DND-41 (cell line): ENCODE data around the gene CRYBG1.

Experiments used
- ATAC-seq: fragments of 200-7000 bp; cut with Tn5 transposase; 3 replicates; pipeline ENCODE4 v1.9.1; 2021; ENCODE audit warnings: low read depth; ENCODE audit not compliant: insufficient read depth
- DNase-seq: peaks from one replicate; pipeline ENCODE4 v3.0.0-alpha.2; 2020
- H2AFZ ChIP-seq: 2 replicates; pipeline ENCODE4 v1.6.0; 2012; ENCODE audit warnings: low read depth, low read length
- H3K27ac ChIP-seq: 2 replicates; pipeline ENCODE4 v1.5.1; 2012; ENCODE audit warnings: low read length, inconsistent platforms
- H3K27me3 ChIP-seq: fragments of 200-600 bp; sonication (generic); 2 replicates; pipeline ENCODE4 v1.6.0; 2012; ENCODE audit warnings: low read length, mild to moderate bottlenecking, inconsistent platforms; ENCODE audit not compliant: insufficient read depth, poor library complexity
- H3K36me3 ChIP-seq: 2 replicates; pipeline ENCODE4 v1.5.1; 2012; ENCODE audit warnings: low read length, inconsistent platforms; ENCODE audit not compliant: insufficient read depth
- H3K4me1 ChIP-seq: 2 replicates; pipeline ENCODE4 v1.5.1; 2012; ENCODE audit warnings: mild to moderate bottlenecking, low read length; ENCODE audit not compliant: insufficient read depth
- H3K4me2 ChIP-seq: 2 replicates; pipeline ENCODE4 v1.6.0; 2012; ENCODE audit warnings: mild to moderate bottlenecking, moderate library complexity, low read length, inconsistent platforms; ENCODE audit not compliant: insufficient read depth
- H3K4me3 ChIP-seq, 2 experiments: fragments of 200-600 bp in 1 of 2; shearing (Covaris generic) in 1 of 2; 2 replicates each; pipeline ENCODE4 v1.5.1; 2012 to 2016; ENCODE audit warnings: inconsistent platforms in 2 of 2, low read length in 2 of 2, mild to moderate bottlenecking in 2 of 2, low read depth in 1 of 2, moderate library complexity in 1 of 2
- H3K79me2 ChIP-seq: 2 replicates; pipeline ENCODE4 v1.6.0; 2012; ENCODE audit warnings: low read length, inconsistent platforms; ENCODE audit not compliant: insufficient read depth
- H3K9ac ChIP-seq: 2 replicates; pipeline ENCODE4 v1.6.0; 2012; ENCODE audit warnings: low read depth, mild to moderate bottlenecking, inconsistent platforms, low read length, moderate library complexity
- H3K9me3 ChIP-seq: 2 replicates; pipeline ENCODE4 v1.5.1; 2012; ENCODE audit warnings: low read length, moderate library complexity, mild to moderate bottlenecking, inconsistent platforms; ENCODE audit not compliant: insufficient read depth, severe bottlenecking
- H4K20me1 ChIP-seq: 2 replicates; pipeline ENCODE4 v1.6.0; 2012; ENCODE audit warnings: low read length; ENCODE audit not compliant: insufficient read depth
- EZH2 ChIP-seq: IDR thresholded peaks from 3 replicates; pipeline ENCODE4 v1.6.1; 2012; ENCODE audit warnings: borderline replicate concordance, low read depth, mild to moderate bottlenecking, moderate library complexity, low read length, inconsistent platforms; ENCODE audit not compliant: severe bottlenecking
- TF ChIP-seq, protein P1 (sequence below): IDR thresholded peaks from 2 replicates; pipeline ENCODE4 v1.5.1; 2012; ENCODE audit warnings: borderline replicate concordance, low read length, moderate library complexity, mild to moderate bottlenecking; ENCODE audit not compliant: poor library complexity, severe bottlenecking; ENCODE audit errors: extremely low read depth

The CRYBG1 gene

DNA sequence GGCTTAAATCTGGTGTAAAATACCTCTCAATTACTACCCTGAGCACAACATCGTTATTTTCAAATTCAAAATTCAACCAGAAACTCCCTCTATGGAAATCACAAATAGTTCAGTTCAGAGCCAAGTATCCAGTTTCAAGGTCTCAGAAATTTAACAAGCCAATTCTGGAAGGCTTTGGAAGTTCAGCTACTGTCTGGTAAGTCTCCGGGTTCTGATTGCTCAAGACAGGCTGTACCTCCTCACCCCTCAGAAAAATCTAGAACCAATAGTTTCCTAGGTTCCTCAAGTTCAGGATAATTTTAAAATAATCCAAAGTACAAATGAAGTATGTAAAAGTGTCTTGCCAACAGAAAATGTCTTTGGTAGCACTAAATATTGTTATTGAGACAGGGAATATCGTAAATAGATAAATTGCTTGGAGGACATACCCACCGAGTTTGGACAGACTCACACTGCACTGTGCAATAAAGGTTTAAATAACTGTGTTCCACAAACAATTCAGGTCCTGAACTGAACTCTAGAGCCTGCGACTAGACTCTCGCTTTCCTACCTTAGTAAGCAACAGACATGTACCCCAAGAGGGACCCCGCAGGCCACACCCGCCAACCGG lies 35.7 kb upstream of the CRYBG1 start:
- Histone ChIP-seq H3K36me3 (no peaks in the 10 kb centered on the region; the same call in 1 of the 2 replicates), H3K4me1 (peaks cover 39% of the 10 kb centered on the region), H4K20me1 (peaks cover 5% of the 10 kb centered on the region; the same call in 1 of the 2 replicates), H3K27me3 (no peaks in the 10 kb centered on the region), H2AFZ (peak overlapping the region; percentile 91), H3K79me2 (peaks cover 56% of the 10 kb centered on the region), H3K9ac (peak overlapping the region; percentile 78), H3K4me3 (peak overlapping the region; percentile 70 to 82), H3K9me3 (no peaks in the 10 kb centered on the region), H3K27ac (peak overlapping the region; percentile 83), H3K4me2 (peak overlapping the region; percentile 67)
- TF ChIP-seq, protein P1, sequence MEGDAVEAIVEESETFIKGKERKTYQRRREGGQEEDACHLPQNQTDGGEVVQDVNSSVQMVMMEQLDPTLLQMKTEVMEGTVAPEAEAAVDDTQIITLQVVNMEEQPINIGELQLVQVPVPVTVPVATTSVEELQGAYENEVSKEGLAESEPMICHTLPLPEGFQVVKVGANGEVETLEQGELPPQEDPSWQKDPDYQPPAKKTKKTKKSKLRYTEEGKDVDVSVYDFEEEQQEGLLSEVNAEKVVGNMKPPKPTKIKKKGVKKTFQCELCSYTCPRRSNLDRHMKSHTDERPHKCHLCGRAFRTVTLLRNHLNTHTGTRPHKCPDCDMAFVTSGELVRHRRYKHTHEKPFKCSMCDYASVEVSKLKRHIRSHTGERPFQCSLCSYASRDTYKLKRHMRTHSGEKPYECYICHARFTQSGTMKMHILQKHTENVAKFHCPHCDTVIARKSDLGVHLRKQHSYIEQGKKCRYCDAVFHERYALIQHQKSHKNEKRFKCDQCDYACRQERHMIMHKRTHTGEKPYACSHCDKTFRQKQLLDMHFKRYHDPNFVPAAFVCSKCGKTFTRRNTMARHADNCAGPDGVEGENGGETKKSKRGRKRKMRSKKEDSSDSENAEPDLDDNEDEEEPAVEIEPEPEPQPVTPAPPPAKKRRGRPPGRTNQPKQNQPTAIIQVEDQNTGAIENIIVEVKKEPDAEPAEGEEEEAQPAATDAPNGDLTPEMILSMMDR, result no peak
- TF ChIP-seq EZH2, result no peak
- DNase-seq (no peak), ATAC-seq (no peak)

DNA sequence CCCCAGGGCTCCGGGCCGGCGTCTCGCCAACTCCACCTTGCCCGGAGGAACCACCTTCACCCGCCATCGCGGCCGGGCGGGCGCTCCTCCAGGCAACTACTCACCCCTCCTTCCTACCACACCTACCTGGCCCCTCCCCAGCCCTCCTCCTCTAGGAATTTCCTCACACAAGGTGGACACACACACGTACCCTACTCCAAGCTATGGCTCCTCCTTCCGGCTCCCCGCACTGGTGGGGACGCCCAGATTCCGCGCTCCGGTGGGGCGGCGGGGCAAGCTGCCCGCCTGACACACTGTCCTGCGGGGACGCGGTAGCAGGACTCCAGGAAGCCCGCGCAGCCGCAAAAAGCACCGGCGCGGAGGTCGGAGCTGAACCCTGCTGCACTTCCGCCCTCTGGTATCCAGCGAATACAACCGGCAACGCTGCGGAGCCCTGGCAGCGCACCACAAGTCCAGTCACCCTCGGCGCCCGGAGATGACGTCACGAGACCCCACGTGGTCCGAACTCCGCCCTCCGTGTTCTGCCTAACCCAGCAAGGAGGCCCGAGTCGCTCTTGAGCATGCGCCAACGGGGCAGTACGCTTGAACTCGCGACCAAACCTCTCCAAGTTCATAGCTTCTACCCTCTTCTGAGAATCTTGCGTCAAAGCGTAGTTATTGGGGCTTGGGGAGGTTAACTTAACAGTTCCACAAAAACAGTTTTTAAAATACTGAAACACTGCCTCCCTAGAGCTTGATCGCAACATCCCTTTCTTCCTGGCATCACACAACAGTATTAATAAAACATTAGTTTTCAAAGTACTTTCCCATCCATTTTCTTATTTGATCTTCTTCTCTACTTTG lies 35.0 kb upstream of the CRYBG1 start, which contains the start of gene ATG5:
TSS of gene ATG5 (minus strand) at position 425 of the 843 bp plus-strand sequence. CDS start 9,552 bp downstream, outside the sequence.
- ATAC-seq (peak; percentile 93), DNase-seq (peak; percentile 100)
- Histone ChIP-seq H3K4me1 (peaks cover 39% of the 10 kb centered on the region), H3K27ac (peak within 1 kb of the TSS; percentile 83), H3K9me3 (no peaks in the 10 kb centered on the region), H3K4me3 (peak within 1 kb of the TSS; percentile 70 to 82), H3K36me3 (no peaks in the 10 kb centered on the region; the same call in 1 of the 2 replicates), H3K27me3 (no peaks in the 10 kb centered on the region), H2AFZ (peak within 1 kb of the TSS; percentile 97), H3K79me2 (peaks cover 49% of the 10 kb centered on the region), H3K9ac (peak within 1 kb of the TSS; percentile 78), H3K4me2 (peak within 1 kb of the TSS; percentile 67), H4K20me1 (peaks cover 5% of the 10 kb centered on the region; the same call in 1 of the 2 replicates)
- no peak for TF ChIP-seq EZH2
- TF ChIP-seq, protein P1, result peak; percentile 7

DNA sequence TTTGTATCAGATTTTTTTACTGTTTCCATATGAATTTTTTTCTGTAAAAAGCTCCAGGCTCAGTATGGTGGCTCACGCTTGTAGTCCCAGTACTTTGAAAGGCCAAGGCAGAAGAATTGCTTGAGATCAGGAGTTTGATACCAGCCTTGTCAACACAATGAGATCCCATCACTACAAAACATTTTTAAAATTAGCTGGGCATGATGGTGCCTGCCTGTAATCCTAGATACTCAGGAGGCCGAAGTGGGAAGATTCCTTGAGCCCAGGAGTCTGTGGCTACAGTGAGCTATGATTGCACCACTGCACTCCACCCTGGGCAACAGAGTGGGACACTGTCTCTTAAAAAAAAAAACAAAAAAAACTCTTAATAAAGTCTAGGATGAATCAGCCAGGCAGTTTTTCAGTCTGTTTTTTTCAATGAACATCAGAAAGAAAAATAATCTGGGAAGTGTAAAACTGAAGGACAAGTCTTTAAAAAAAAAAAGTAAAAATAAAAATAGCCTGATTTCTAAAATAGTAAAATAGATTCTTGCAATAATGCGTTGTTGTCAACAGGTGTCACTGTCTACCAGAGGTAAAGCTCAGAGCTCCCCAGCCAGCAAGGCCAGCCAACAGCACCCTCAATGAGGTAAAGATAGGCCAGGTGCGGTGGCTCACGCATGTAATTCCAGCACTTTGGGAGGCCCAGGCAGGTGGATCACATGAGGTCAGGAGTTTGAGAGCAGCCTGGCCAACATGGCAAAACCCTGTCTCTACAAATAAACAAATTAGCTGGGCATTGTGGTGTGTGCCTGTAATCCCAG lies 25.7 kb upstream of the CRYBG1 start:
- Histone ChIP-seq H3K4me2 (no peak overlapping the region), H3K36me3 (no peaks in the 10 kb centered on the region), H3K27ac (no peak overlapping the region), H3K9me3 (no peaks in the 10 kb centered on the region), H2AFZ (no peak overlapping the region), H3K9ac (no peak overlapping the region), H3K79me2 (no peaks in the 10 kb centered on the region), H3K4me1 (no peaks in the 10 kb centered on the region), H4K20me1 (no peaks in the 10 kb centered on the region), H3K27me3 (peaks cover 3% of the 10 kb centered on the region), H3K4me3 (no peak overlapping the region)
- TF ChIP-seq, protein P1, result peak; percentile 75
- TF ChIP-seq EZH2, result no peak
- peak; percentile 51 for DNase-seq
- peak; percentile 83 for ATAC-seq
